GM23248 (cell line): ENCODE data around the gene ALDH5A1. TPM values are rescaled to one million over a fixed set of nuclear protein-coding genes. Genes with fewer than 3 reads are reported as not detected.

ENCODE experiments used
- DNase-seq: peaks from one replicate; pipeline ENCODE4 v3.0.0-alpha.2; 2015
- H2AFZ ChIP-seq: fragments of 200-600 bp; sonication (generic); 2 replicates; pipeline ENCODE4 v1.6.1; 2016; ENCODE audit warnings: antibody characterized with exemption
- H3F3A ChIP-seq: fragments of 200-600 bp; sonication (generic); 2 replicates; pipeline ENCODE4 v1.6.1; 2016; ENCODE audit warnings: mild to moderate bottlenecking, antibody characterized with exemption, mixed run types; ENCODE audit not compliant: insufficient read depth
- H3K27ac ChIP-seq: fragments of 200-600 bp; sonication (generic); 2 replicates; pipeline ENCODE4 v1.5.1; 2016; ENCODE audit warnings: mild to moderate bottlenecking
- H3K27me3 ChIP-seq: fragments of 200-600 bp; sonication (generic); replicated peaks from 2 replicates; pipeline ENCODE4 v1.6.1; 2016; ENCODE audit warnings: mild to moderate bottlenecking; ENCODE audit not compliant: insufficient read depth
- H3K36me3 ChIP-seq: fragments of 200-600 bp; sonication (generic); 2 replicates; pipeline ENCODE4 v1.6.1; 2016; ENCODE audit warnings: low read depth, mild to moderate bottlenecking
- H3K4me1 ChIP-seq: fragments of 200-600 bp; sonication (generic); 2 replicates; pipeline ENCODE4 v1.6.1; 2016; ENCODE audit warnings: mild to moderate bottlenecking; ENCODE audit not compliant: insufficient read depth
- H3K4me2 ChIP-seq: fragments of 200-600 bp; sonication (generic); one replicate; pipeline ENCODE4 v1.6.1; 2016; ENCODE audit warnings: mild to moderate bottlenecking; ENCODE audit not compliant: unreplicated experiment
- H3K4me3 ChIP-seq: fragments of 200-600 bp; sonication (generic); 2 replicates; pipeline ENCODE4 v1.5.1; 2016; ENCODE audit warnings: mild to moderate bottlenecking
- H3K79me2 ChIP-seq: fragments of 200-600 bp; sonication (generic); 2 replicates; pipeline ENCODE4 v1.6.1; 2016; ENCODE audit warnings: mild to moderate bottlenecking; ENCODE audit not compliant: insufficient read depth
- H3K9ac ChIP-seq: fragments of 200-600 bp; sonication (generic); 2 replicates; pipeline ENCODE4 v1.6.1; 2016; ENCODE audit warnings: mild to moderate bottlenecking
- H3K9me2 ChIP-seq: fragments of 200-600 bp; sonication (generic); 2 replicates; pipeline ENCODE4 v1.6.1; 2016; ENCODE audit warnings: mixed run types, mild to moderate bottlenecking, moderate library complexity; ENCODE audit not compliant: insufficient read depth
- H3K9me3 ChIP-seq: fragments of 200-600 bp; sonication (generic); one replicate; pipeline ENCODE4 v1.6.1; 2017; ENCODE audit warnings: low read depth
- H4K20me1 ChIP-seq: fragments of 200-600 bp; sonication (generic); 2 replicates; pipeline ENCODE4 v1.6.0; 2016; ENCODE audit not compliant: insufficient read depth
- EZH2 ChIP-seq: fragments of 200-600 bp; sonication (generic); IDR thresholded peaks from 2 replicates; pipeline ENCODE4 v1.6.1; 2018; ENCODE audit warnings: antibody characterized with exemption, mild to moderate bottlenecking; ENCODE audit not compliant: insufficient read depth, poor library complexity, severe bottlenecking
- EZH2phosphoT487 ChIP-seq: fragments of 200-600 bp; sonication (generic); IDR thresholded peaks from 2 replicates; pipeline ENCODE4 v1.6.1; 2018; ENCODE audit warnings: antibody characterized with exemption, moderate library complexity, mild to moderate bottlenecking, low read depth; ENCODE audit not compliant: insufficient read depth
- WGBS, 2 experiments: methylation state at CpG; one replicate each; pipeline ENCODE4 v1.1.6; 2015 to 2017; ENCODE audit warnings: low lambda C conversion rate in 2 of 2, low coverage in 1 of 2; ENCODE audit errors: missing lambda C conversion rate in 2 of 2; 5-methylcytosine and 5-hydroxymethylcytosine counted together
- in situ Hi-C: fragments of 300-500 bp; cut with MboI; formaldehyde crosslinking; loops from 2 replicates; pipeline ENCODE4 v1.15.0; 2020
- polyA plus RNA-seq: library from polyadenylated mRNA; unstranded; fragments of >200 nt; fragmentation: Nextera tagmentation; extraction: Ambion mirVana; gene quantifications from 2 replicates; pipeline ENCODE4 v1.2.1, GENCODE V29; 2016
- total RNA-seq: library from RNA; depleted of rRNA; stranded (reverse); fragments of >200 nt; shearing (Covaris generic); gene quantifications from 2 replicates; pipeline ENCODE4 v1.2.3, GENCODE V29; 2014; rRNA removed

Gene ALDH5A1
- total and polyA plus RNA-seq, 2 experiments from 2014 or later: 0.86 to 1.1 TPM

DNA sequence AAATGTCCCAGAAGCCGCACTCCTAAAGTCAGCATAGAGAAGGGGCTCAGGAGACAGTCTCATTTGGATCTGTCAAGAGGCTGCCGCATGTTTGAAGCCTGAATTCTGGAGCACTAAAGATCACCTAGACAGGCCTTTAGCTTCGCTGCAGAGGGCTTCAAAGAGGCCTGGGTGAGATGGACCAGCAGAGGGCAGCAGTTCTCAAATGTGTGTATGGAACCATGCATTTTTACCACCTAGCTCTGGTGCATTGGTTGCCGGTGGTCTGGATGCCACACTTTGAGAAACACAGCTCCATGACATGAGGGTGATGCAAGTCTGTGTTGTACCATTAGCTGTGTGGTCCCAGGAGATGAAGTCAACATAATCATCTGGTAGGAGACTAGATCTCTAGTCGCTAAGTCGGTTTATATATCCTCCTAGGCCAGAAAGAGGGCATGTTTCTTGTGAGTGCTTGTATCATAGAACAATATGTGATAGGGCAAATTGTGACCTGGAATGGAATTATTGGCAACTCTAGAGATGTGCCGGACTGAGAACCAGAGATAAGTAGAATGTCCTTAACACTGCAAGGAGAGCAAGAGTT, 86.4 kb downstream of the ALDH5A1 start:
- Histone ChIP-seq H3K79me2 (no peaks in the 10 kb centered on the region), H3K9ac (no peak overlapping the region), H3K9me2 (no peaks in the 10 kb centered on the region), H3K4me2 (no peak overlapping the region), H3K9me3 (no peaks in the 10 kb centered on the region), H3K27ac (no peak overlapping the region), H3K36me3 (no peaks in the 10 kb centered on the region), H3F3A (no peaks in the 10 kb centered on the region), H3K27me3 (no peaks in the 10 kb centered on the region; the same call in 1 of the 2 replicates), H3K4me1 (peaks cover 4% of the 10 kb centered on the region; the same call in 1 of the 2 replicates), H3K4me3 (no peak overlapping the region), H4K20me1 (no peaks in the 10 kb centered on the region), H2AFZ (peak overlapping the region; percentile 26; the same call in 1 of the 2 replicates)
- peak; percentile 77 for DNase-seq
- TF ChIP-seq EZH2: no peak
- no peak for TF ChIP-seq EZH2phosphoT487
- WGBS, 2 experiments: 41 to 44% methylated on average over 7 of the region's 7 CpGs
- in situ Hi-C loops: loop anchor here (5.0 kb wide), 2 partner anchors 111 to 181 kb away; no protein-coding TSS in a partner anchor

DNA sequence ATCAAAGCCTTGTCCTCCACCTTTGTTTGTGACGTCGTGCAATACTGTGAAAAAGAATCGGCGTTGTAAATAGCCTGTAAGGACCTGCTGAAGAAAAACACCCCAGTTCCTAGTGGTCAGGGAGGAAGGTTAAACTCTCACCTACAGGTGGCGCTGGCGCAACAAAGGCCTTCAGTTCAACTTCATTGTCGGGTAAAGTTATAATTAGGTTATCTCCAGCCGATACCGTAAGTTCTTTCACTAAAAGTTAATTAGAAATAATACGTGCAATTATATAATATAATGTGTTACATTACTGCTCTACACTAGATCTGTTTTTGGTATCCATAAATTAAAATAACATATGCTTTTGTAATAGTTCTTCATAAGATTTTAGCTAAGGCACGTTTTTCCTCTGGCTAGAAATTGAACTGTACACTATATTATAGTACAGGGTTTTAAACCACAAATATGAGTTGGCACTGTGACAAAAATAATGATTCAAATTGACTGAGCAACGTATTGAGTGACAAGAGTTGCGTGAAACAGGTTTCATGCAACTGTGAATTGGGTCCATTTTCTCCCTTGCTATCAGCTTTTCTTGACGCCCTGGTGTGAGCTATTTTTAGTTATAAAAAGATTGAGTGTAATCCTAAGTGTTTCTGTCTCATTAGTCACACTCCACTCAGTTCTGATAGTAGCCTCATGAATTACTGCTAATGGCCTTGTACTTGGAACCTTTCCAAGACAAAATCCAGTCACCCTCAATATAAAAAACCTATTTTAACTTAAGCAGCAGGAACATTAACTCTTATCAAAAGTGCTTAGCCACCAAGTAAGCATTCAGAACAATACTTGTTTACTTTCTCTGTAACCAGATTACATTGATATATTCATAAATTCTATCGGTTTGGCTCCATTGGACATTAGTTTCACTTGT, 89.0 kb downstream of the ALDH5A1 start:
- peak; percentile 74 for DNase-seq
- peaks cover 4% of the 10 kb centered on the region; the same call in 1 of the 2 replicates for H3K4me1 ChIP-seq
- no peak overlapping the region for H3K4me3 ChIP-seq
- H4K20me1 ChIP-seq: no peaks in the 10 kb centered on the region
- no peaks in the 10 kb centered on the region for H3K9me3 ChIP-seq
- H3K9ac ChIP-seq: no peak overlapping the region
- H3K36me3 ChIP-seq: no peaks in the 10 kb centered on the region
- TF ChIP-seq EZH2 (no peak), EZH2phosphoT487 (no peak)
- H3K27ac ChIP-seq: no peak overlapping the region
- in situ Hi-C loops: loop anchor here (5.0 kb wide), 2 partner anchors 109 to 179 kb away; no protein-coding TSS in a partner anchor
- no peaks in the 10 kb centered on the region for H3K9me2 ChIP-seq
- peak overlapping the region; percentile 21 for H2AFZ ChIP-seq
- no peak overlapping the region for H3K4me2 ChIP-seq
- H3K27me3 ChIP-seq: no peaks in the 10 kb centered on the region; the same call in 1 of the 2 replicates
- no peaks in the 10 kb centered on the region for H3K79me2 ChIP-seq
- H3F3A ChIP-seq: no peaks in the 10 kb centered on the region
- 15 to 21% methylated on average over 15 of the region's 15 CpGs for WGBS, 2 experiments

DNA sequence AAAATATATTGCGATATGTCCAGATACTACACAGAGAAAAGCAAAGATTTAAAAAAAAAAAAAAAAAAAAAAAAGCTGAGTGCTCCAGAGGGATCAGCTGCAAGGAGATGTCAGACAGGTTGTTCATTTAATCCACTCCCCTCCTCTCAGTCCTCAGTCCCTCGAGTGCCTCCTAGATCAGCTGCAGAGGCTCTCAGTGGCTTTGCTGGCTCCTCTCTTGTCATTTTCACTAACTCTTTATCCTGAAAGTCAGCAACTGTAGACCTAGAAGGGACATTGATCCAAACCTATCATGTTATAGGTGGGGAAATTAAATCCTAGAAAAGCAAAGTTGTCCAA, 89.6 kb downstream of the ALDH5A1 start:
- WGBS, 2 experiments: 75 to 82% methylated on average over 2 of the region's 2 CpGs
- Histone ChIP-seq H3K4me2 (no peak overlapping the region), H4K20me1 (no peaks in the 10 kb centered on the region), H2AFZ (no peak overlapping the region), H3K9ac (no peak overlapping the region), H3K36me3 (no peaks in the 10 kb centered on the region), H3F3A (no peaks in the 10 kb centered on the region), H3K4me1 (peaks cover 4% of the 10 kb centered on the region; the same call in 1 of the 2 replicates), H3K9me2 (no peaks in the 10 kb centered on the region), H3K9me3 (no peaks in the 10 kb centered on the region), H3K4me3 (no peak overlapping the region), H3K27me3 (no peaks in the 10 kb centered on the region; the same call in 1 of the 2 replicates), H3K79me2 (no peaks in the 10 kb centered on the region), H3K27ac (no peak overlapping the region)
- in situ Hi-C loops: loop anchor here (5.0 kb wide), 2 partner anchors 108 to 178 kb away; no protein-coding TSS in a partner anchor
- DNase-seq: no peak
- TF ChIP-seq EZH2: no peak
- no peak for TF ChIP-seq EZH2phosphoT487

Other genes with a start within 250 kb of the ALDH5A1 start
- not detected in 2 replicates for gene DCDC2, start 136.9 kb upstream of the ALDH5A1 start, total RNA-seq
- gene DCDC2, start 136.9 kb upstream of the ALDH5A1 start, polyA plus RNA-seq: not detected in 2 replicates
- gene MRS2, start 92.0 kb upstream of the ALDH5A1 start, total RNA-seq: 15.4 and 18.0 TPM in 2 replicates
- 21.3 and 23.5 TPM in 2 replicates for gene MRS2, start 92.0 kb upstream of the ALDH5A1 start, polyA plus RNA-seq
- 0.97 TPM in 1 of 2 replicates, not detected in the other for gene GPLD1, start 5.4 kb upstream of the ALDH5A1 start, total RNA-seq
- gene GPLD1, start 5.4 kb upstream of the ALDH5A1 start, polyA plus RNA-seq: 0.09 TPM in 2 replicates
- gene KIAA0319, start 151.2 kb downstream of the ALDH5A1 start, total RNA-seq: not detected in 2 replicates
- gene KIAA0319, start 151.2 kb downstream of the ALDH5A1 start, polyA plus RNA-seq: 0.04 TPM in 1 of 2 replicates, not detected in the other
- gene TDP2, start 171.9 kb downstream of the ALDH5A1 start, total RNA-seq: 18.6 and 24.9 TPM in 2 replicates
- 32.4 and 34.5 TPM in 2 replicates for gene TDP2, start 171.9 kb downstream of the ALDH5A1 start, polyA plus RNA-seq
- 1.8 and 3.4 TPM in 2 replicates for gene ACOT13, start 172.1 kb downstream of the ALDH5A1 start, total RNA-seq
- 26.2 and 27.7 TPM in 2 replicates for gene ACOT13, start 172.1 kb downstream of the ALDH5A1 start, polyA plus RNA-seq
- 107 and 118 TPM in 2 replicates for gene C6orf62, start 224.2 kb downstream of the ALDH5A1 start, total RNA-seq
- 307 and 315 TPM in 2 replicates for gene C6orf62, start 224.2 kb downstream of the ALDH5A1 start, polyA plus RNA-seq